HG03575 (cell line): ENCODE data around the gene RGS16.

Experiments
- ATAC-seq: cut with Tn5 transposase; IDR thresholded peaks from one replicate; pipeline ENCODE4 v1.9.1; 2021; ENCODE audit not compliant: unreplicated experiment, insufficient number of reproducible peaks, low FRiP score; ENCODE audit errors: extremely low read depth

RGS16 gene

GRCh38 chr1:182631053-182631677, 27.0 kb upstream of the RGS16 start:
- ATAC-seq = no peak

- ATAC-seq = no peak
These were observed 26.4 kb upstream of the RGS16 start for GRCh38 chr1:182630586-182630985.

GRCh38 chr1:182629499-182630096, 25.4 kb upstream of the RGS16 start:
- ATAC-seq = no peak

GRCh38 chr1:182629080-182629479, 24.9 kb upstream of the RGS16 start:
- no peak for ATAC-seq

- no peak for ATAC-seq
These were observed 24.5 kb upstream of the RGS16 start for GRCh38 chr1:182628657-182629056.

- ATAC-seq = no peak
These were observed 23.4 kb upstream of the RGS16 start for GRCh38 chr1:182627622-182628021.

GRCh38 chr1:182626527-182626926, 22.3 kb upstream of the RGS16 start:
- ATAC-seq = no peak

GRCh38 chr1:182625719-182626504, 21.7 kb upstream of the RGS16 start:
- ATAC-seq = no peak

GRCh38 chr1:182625024-182625423, 20.8 kb upstream of the RGS16 start:
- no peak for ATAC-seq

GRCh38 chr1:182624577-182624976, 20.4 kb upstream of the RGS16 start:
- no peak for ATAC-seq

- no peak for ATAC-seq
These were observed 18.8 kb upstream of the RGS16 start for GRCh38 chr1:182622901-182623528.

GRCh38 chr1:182621906-182622305, 17.7 kb upstream of the RGS16 start:
- no peak for ATAC-seq

GRCh38 chr1:182620924-182621585, 16.9 kb upstream of the RGS16 start:
- no peak for ATAC-seq

- ATAC-seq = no peak
These were observed 13.7 kb upstream of the RGS16 start for GRCh38 chr1:182617734-182618351.

- ATAC-seq = no peak
These were observed 12.8 kb upstream of the RGS16 start for GRCh38 chr1:182617014-182617429.

- ATAC-seq = peak; percentile 63
These were observed 12.2 kb upstream of the RGS16 start for GRCh38 chr1:182616130-182617013.

- peak; percentile 11 for ATAC-seq
These were observed 11.4 kb upstream of the RGS16 start for GRCh38 chr1:182615468-182616129.
